ENCODE data around the gene SCP2.
A peak's percentile ranks its signal among the peaks of the same experiment; 100 is the strongest.

Gene SCP2

GRCh38 chr1:53073868-53074311, 146.8 kb downstream of the SCP2 start:
- H3K14ac ChIP-seq (ENCODE audit: low read length) = no peak overlapping the region
- H3K9ac ChIP-seq (ENCODE audit: low read depth, low read length, poor library complexity) = peak overlapping the region; percentile 25
- no peak for DNase-seq (ENCODE audit: low spot score)
- H3K4me1 ChIP-seq (ENCODE audit: control insufficient read depth in 2 of 2, insufficient read depth in 1 of 2, low read depth in 1 of 2, low read length in 2 of 2) = peaks cover 9 to 25% of the 10 kb centered on the region in 2 donors
- H3K4me3 ChIP-seq (ENCODE audit: low read length in 2 of 2) = no peak overlapping the region
- H3K4ac ChIP-seq (ENCODE audit: low read length) = no peak overlapping the region
- H2BK15ac ChIP-seq (ENCODE audit: low read length) = peak overlapping the region; percentile 55
- no peak overlapping the region for H4K91ac ChIP-seq (ENCODE audit: low read depth, low read length, poor library complexity)
- WGBS, 2 donors (ENCODE audit: extremely low coverage in 2 of 2, insufficient read length in 2 of 2, insufficient replicate concordance in 1 of 2) = no CpG with 5 or more reads among the region's 10 CpGs
- H3K4me2 ChIP-seq (ENCODE audit: insufficient read depth, low read length, poor library complexity, severe bottlenecking) = no peak overlapping the region
- peak overlapping the region; percentile 31 for H3K18ac ChIP-seq (ENCODE audit: low read length)
- H3K9me3 ChIP-seq (replicated peaks in 1 of 2; ENCODE audit: control insufficient read depth in 2 of 2, insufficient read depth in 1 of 2, low read depth in 1 of 2, low read length in 2 of 2) = no peaks in the 10 kb centered on the region
- no peak overlapping the region for H3K27ac ChIP-seq (replicated peaks; ENCODE audit: low read length)
- no peak overlapping the region for H2BK12ac ChIP-seq (ENCODE audit: low read length)
- no peak overlapping the region for H2BK120ac ChIP-seq (ENCODE audit: low read depth, low read length)
- H3K23ac ChIP-seq (ENCODE audit: low read depth, low read length, poor library complexity) = no peak overlapping the region
- no peak overlapping the region for H4K8ac ChIP-seq (ENCODE audit: low read depth, low read length)
- peaks cover 0 to 10% (median 0%) of the 10 kb centered on the region in 3 experiments for H3K27me3 ChIP-seq (ENCODE audit: control insufficient read depth in 3 of 3, insufficient read depth in 3 of 3, low read depth in 1 of 3, low read length in 3 of 3)
- peak overlapping the region; percentile 56 for H2AK5ac ChIP-seq (ENCODE audit: low read depth, low read length)
- no peak overlapping the region for H2BK5ac ChIP-seq (ENCODE audit: low read length)
- no peaks in the 10 kb centered on the region for H3K79me1 ChIP-seq (ENCODE audit: low read depth, low read length)
- peak overlapping the region; percentile 27 for H2AFZ ChIP-seq (ENCODE audit: low read length)
- no peaks in the 10 kb centered on the region for H3K36me3 ChIP-seq (replicated peaks in 1 of 2; ENCODE audit: control insufficient read depth in 2 of 2, insufficient read depth in 2 of 2, low read length in 2 of 2)

- H2BK120ac ChIP-seq (ENCODE audit: low read depth, low read length) = no peak overlapping the region
- no peak overlapping the region for H2BK12ac ChIP-seq (ENCODE audit: low read length)
- DNase-seq (ENCODE audit: low spot score) = no peak
- peak overlapping the region; percentile 27 for H2AFZ ChIP-seq (ENCODE audit: low read length)
- H3K4me2 ChIP-seq (ENCODE audit: insufficient read depth, low read length, poor library complexity, severe bottlenecking) = no peak overlapping the region
- WGBS, 2 donors (ENCODE audit: extremely low coverage in 2 of 2, insufficient read length in 2 of 2, insufficient replicate concordance in 1 of 2) = no CpG with 5 or more reads among the region's 8 CpGs
- H4K91ac ChIP-seq (ENCODE audit: low read depth, low read length, poor library complexity) = no peak overlapping the region
- H3K4me1 ChIP-seq (ENCODE audit: control insufficient read depth in 2 of 2, insufficient read depth in 1 of 2, low read depth in 1 of 2, low read length in 2 of 2) = peaks cover 9 to 25% of the 10 kb centered on the region in 2 donors
- no peak overlapping the region for H3K4ac ChIP-seq (ENCODE audit: low read length)
- H2BK5ac ChIP-seq (ENCODE audit: low read length) = no peak overlapping the region
- H2AK5ac ChIP-seq (ENCODE audit: low read depth, low read length) = peak overlapping the region; percentile 56
- H3K27ac ChIP-seq (replicated peaks; ENCODE audit: low read length) = no peak overlapping the region
- H3K23ac ChIP-seq (ENCODE audit: low read depth, low read length, poor library complexity) = no peak overlapping the region
- peak overlapping the region; percentile 44 for H3K18ac ChIP-seq (ENCODE audit: low read length)
- no peak overlapping the region for H3K14ac ChIP-seq (ENCODE audit: low read length)
- no peak overlapping the region for H3K9ac ChIP-seq (ENCODE audit: low read depth, low read length, poor library complexity)
- peaks cover 0 to 12% (median 0%) of the 10 kb centered on the region in 3 experiments for H3K27me3 ChIP-seq (ENCODE audit: control insufficient read depth in 3 of 3, insufficient read depth in 3 of 3, low read depth in 1 of 3, low read length in 3 of 3)
- no peaks in the 10 kb centered on the region for H3K36me3 ChIP-seq (replicated peaks in 1 of 2; ENCODE audit: control insufficient read depth in 2 of 2, insufficient read depth in 2 of 2, low read length in 2 of 2)
- no peak overlapping the region for H4K8ac ChIP-seq (ENCODE audit: low read depth, low read length)
- no peaks in the 10 kb centered on the region for H3K79me1 ChIP-seq (ENCODE audit: low read depth, low read length)
- no peaks in the 10 kb centered on the region for H3K9me3 ChIP-seq (replicated peaks in 1 of 2; ENCODE audit: control insufficient read depth in 2 of 2, insufficient read depth in 1 of 2, low read depth in 1 of 2, low read length in 2 of 2)
- H2BK15ac ChIP-seq (ENCODE audit: low read length) = peak overlapping the region; percentile 55
- H3K4me3 ChIP-seq (ENCODE audit: low read length in 2 of 2) = peak overlapping the region in 1 of 2 donors; percentile 30
Measured at GRCh38 chr1:53074313-53075154, 147.5 kb downstream of the SCP2 start.

GRCh38 chr1:53075206-53075605, 148.1 kb downstream of the SCP2 start:
- Histone ChIP-seq H3K27me3 (ENCODE audit: control insufficient read depth in 3 of 3, insufficient read depth in 3 of 3, low read depth in 1 of 3, low read length in 3 of 3) (peaks cover 0 to 15% (median 0%) of the 10 kb centered on the region in 3 experiments), H3K79me1 (ENCODE audit: low read depth, low read length) (no peaks in the 10 kb centered on the region), H3K18ac (ENCODE audit: low read length) (peak overlapping the region; percentile 29), H3K36me3 (replicated peaks in 1 of 2; ENCODE audit: control insufficient read depth in 2 of 2, insufficient read depth in 2 of 2, low read length in 2 of 2) (no peaks in the 10 kb centered on the region), H3K4ac (ENCODE audit: low read length) (no peak overlapping the region), H3K23ac (ENCODE audit: low read depth, low read length, poor library complexity) (no peak overlapping the region), H3K4me1 (ENCODE audit: control insufficient read depth in 2 of 2, insufficient read depth in 1 of 2, low read depth in 1 of 2, low read length in 2 of 2) (peaks cover 9 to 25% of the 10 kb centered on the region in 2 donors), H2BK15ac (ENCODE audit: low read length) (no peak overlapping the region), H4K91ac (ENCODE audit: low read depth, low read length, poor library complexity) (no peak overlapping the region), H2BK120ac (ENCODE audit: low read depth, low read length) (no peak overlapping the region), H3K9ac (ENCODE audit: low read depth, low read length, poor library complexity) (no peak overlapping the region), H2BK12ac (ENCODE audit: low read length) (no peak overlapping the region), H4K8ac (ENCODE audit: low read depth, low read length) (no peak overlapping the region), H3K4me3 (ENCODE audit: low read length in 2 of 2) (no peak overlapping the region), H3K9me3 (replicated peaks in 1 of 2; ENCODE audit: control insufficient read depth in 2 of 2, insufficient read depth in 1 of 2, low read depth in 1 of 2, low read length in 2 of 2) (no peaks in the 10 kb centered on the region), H3K14ac (ENCODE audit: low read length) (no peak overlapping the region), H3K27ac (replicated peaks; ENCODE audit: low read length) (no peak overlapping the region), H2AK5ac (ENCODE audit: low read depth, low read length) (peak overlapping the region; percentile 23), H2BK5ac (ENCODE audit: low read length) (no peak overlapping the region), H2AFZ (ENCODE audit: low read length) (no peak overlapping the region), H3K4me2 (ENCODE audit: insufficient read depth, low read length, poor library complexity, severe bottlenecking) (no peak overlapping the region)
- no peak for DNase-seq (ENCODE audit: low spot score)
- no CpG with 5 or more reads among the region's 4 CpGs for WGBS, 2 donors (ENCODE audit: extremely low coverage in 2 of 2, insufficient read length in 2 of 2, insufficient replicate concordance in 1 of 2)

- peaks cover 0 to 14% (median 0%) of the 10 kb centered on the region in 3 experiments for H3K27me3 ChIP-seq (ENCODE audit: control insufficient read depth in 3 of 3, insufficient read depth in 3 of 3, low read depth in 1 of 3, low read length in 3 of 3)
- no peaks in the 10 kb centered on the region for H3K79me1 ChIP-seq (ENCODE audit: low read depth, low read length)
- WGBS, 2 donors (ENCODE audit: extremely low coverage in 2 of 2, insufficient read length in 2 of 2, insufficient replicate concordance in 1 of 2) = no CpG with 5 or more reads among the region's 8 CpGs
- H3K36me3 ChIP-seq (replicated peaks in 1 of 2; ENCODE audit: control insufficient read depth in 2 of 2, insufficient read depth in 2 of 2, low read length in 2 of 2) = no peaks in the 10 kb centered on the region
- no peak overlapping the region for H2AFZ ChIP-seq (ENCODE audit: low read length)
- H3K4me1 ChIP-seq (ENCODE audit: control insufficient read depth in 2 of 2, insufficient read depth in 1 of 2, low read depth in 1 of 2, low read length in 2 of 2) = peaks cover 9 to 25% of the 10 kb centered on the region in 2 donors
- H4K8ac ChIP-seq (ENCODE audit: low read depth, low read length) = no peak overlapping the region
- peak overlapping the region; percentile 75 for H3K23ac ChIP-seq (ENCODE audit: low read depth, low read length, poor library complexity)
- no peaks in the 10 kb centered on the region for H3K9me3 ChIP-seq (replicated peaks in 1 of 2; ENCODE audit: control insufficient read depth in 2 of 2, insufficient read depth in 1 of 2, low read depth in 1 of 2, low read length in 2 of 2)
- H2BK15ac ChIP-seq (ENCODE audit: low read length) = no peak overlapping the region
- H2BK5ac ChIP-seq (ENCODE audit: low read length) = no peak overlapping the region
- H3K27ac ChIP-seq (replicated peaks; ENCODE audit: low read length) = no peak overlapping the region
- H3K18ac ChIP-seq (ENCODE audit: low read length) = peak overlapping the region; percentile 4
- no peak overlapping the region for H2BK12ac ChIP-seq (ENCODE audit: low read length)
- H3K4ac ChIP-seq (ENCODE audit: low read length) = no peak overlapping the region
- H2AK5ac ChIP-seq (ENCODE audit: low read depth, low read length) = peak overlapping the region; percentile 23
- DNase-seq (ENCODE audit: low spot score) = no peak
- no peak overlapping the region for H3K4me3 ChIP-seq (ENCODE audit: low read length in 2 of 2)
- peak overlapping the region; percentile 32 for H4K91ac ChIP-seq (ENCODE audit: low read depth, low read length, poor library complexity)
- no peak overlapping the region for H2BK120ac ChIP-seq (ENCODE audit: low read depth, low read length)
- H3K14ac ChIP-seq (ENCODE audit: low read length) = no peak overlapping the region
- no peak overlapping the region for H3K9ac ChIP-seq (ENCODE audit: low read depth, low read length, poor library complexity)
- no peak overlapping the region for H3K4me2 ChIP-seq (ENCODE audit: insufficient read depth, low read length, poor library complexity, severe bottlenecking)
Measured at GRCh38 chr1:53075761-53076163, 148.7 kb downstream of the SCP2 start.

All from neuronal stem cell (in vitro differentiated cells).